ENCODE results near the gene SLC12A9.

SLC12A9 gene

GRCh38 chr7:100886142-100886935 lies 33.8 kb downstream of the SLC12A9 start:
- no peak for DNase-seq

- no peak for DNase-seq
Observed at GRCh38 chr7:100886936-100887515, 34.5 kb downstream of the SLC12A9 start.

- DNase-seq, result peak; percentile 76
Observed at GRCh38 chr7:100887516-100888290, 35.2 kb downstream of the SLC12A9 start.

- DNase-seq, result no peak
Observed at GRCh38 chr7:100888291-100888987, 35.9 kb downstream of the SLC12A9 start.

GRCh38 chr7:100888988-100889750 lies 36.7 kb downstream of the SLC12A9 start, which contains the start of gene UFSP1:
UFSP1 (minus strand) TSS chr7:100889715; CDS start chr7:100889271, 444 bp downstream.
- no peak for DNase-seq

GRCh38 chr7:100890653-100891567 lies 38.4 kb downstream of the SLC12A9 start:
- no peak for DNase-seq

- no peak for DNase-seq
Observed at GRCh38 chr7:100891568-100892247, 39.2 kb downstream of the SLC12A9 start.

- no peak for DNase-seq
Observed at GRCh38 chr7:100892364-100893317, 40.1 kb downstream of the SLC12A9 start.

GRCh38 chr7:100893318-100893895 lies 40.9 kb downstream of the SLC12A9 start:
- no peak for DNase-seq

GRCh38 chr7:100893910-100894721 lies 41.6 kb downstream of the SLC12A9 start:
- DNase-seq, result no peak

- DNase-seq, result peak; percentile 59
Observed at GRCh38 chr7:100894860-100895700, 42.6 kb downstream of the SLC12A9 start.

- DNase-seq, result no peak
Observed at GRCh38 chr7:100895701-100895955, 43.1 kb downstream of the SLC12A9 start, which contains the start of gene ACHE. ACHE (minus strand) TSS chr7:100895888; CDS start chr7:100894232, 1,656 bp downstream.

- DNase-seq, result no peak
Observed at GRCh38 chr7:100895956-100896731, 43.6 kb downstream of the SLC12A9 start.

GRCh38 chr7:100896732-100897608 lies 44.5 kb downstream of the SLC12A9 start:
- DNase-seq, result peak; percentile 56

- no peak for DNase-seq
Observed at GRCh38 chr7:100897772-100898454, 45.4 kb downstream of the SLC12A9 start.
